ENCODE measurements around the gene PLCB2. TPM values are rescaled to one million over a fixed set of nuclear protein-coding genes. Genes with fewer than 3 reads are reported as not detected.
A peak's percentile ranks its signal among the peaks of the same experiment; 100 is the strongest.

PLCB2 gene
- total RNA-seq, 4 donors from 2014 or later = 0.34 to 3.0 (median 2.0) TPM

GRCh38 chr15:40282147-40282868, 25.4 kb downstream of the PLCB2 start:
- no peaks in the 10 kb centered on the region for H3K36me3 ChIP-seq
- H3K4me3 ChIP-seq = peak overlapping the region; percentile 54
- H3K27me3 ChIP-seq = peaks cover 54% of the 10 kb centered on the region
- no peak for TF ChIP-seq POLR2AphosphoS5 (IDR thresholded peaks at IDR 0.05)
- no peak for TF ChIP-seq POLR2A (IDR thresholded peaks at IDR 0.05)
- peak in 1 of 2 donors; percentile 19 for TF ChIP-seq CTCF (IDR thresholded peaks at IDR 0.05)
- no peak overlapping the region for H3K27ac ChIP-seq
- DNase-seq (ENCODE audit: low spot score in 2 of 2) = no peak
- H3K4me1 ChIP-seq = peaks cover 53% of the 10 kb centered on the region
- H3K9me3 ChIP-seq = no peaks in the 10 kb centered on the region
- 0% methylated on average over 37 of the region's 92 CpGs for WGBS

GRCh38 chr15:40281801-40282146, 26.0 kb downstream of the PLCB2 start:
- H3K27me3 ChIP-seq = peaks cover 54% of the 10 kb centered on the region
- no peaks in the 10 kb centered on the region for H3K9me3 ChIP-seq
- DNase-seq (ENCODE audit: low spot score in 2 of 2) = no peak
- H3K27ac ChIP-seq = no peak overlapping the region
- WGBS = no CpG with 5 or more reads among the region's 51 CpGs
- TF ChIP-seq CTCF (IDR thresholded peaks at IDR 0.05) (no peak), POLR2AphosphoS5 (IDR thresholded peaks at IDR 0.05) (no peak), EP300 (IDR thresholded peaks at IDR 0.05) (no peak), POLR2A (IDR thresholded peaks at IDR 0.05) (no peak)
- peaks cover 53% of the 10 kb centered on the region for H3K4me1 ChIP-seq
- peak overlapping the region; percentile 54 for H3K4me3 ChIP-seq
- no peaks in the 10 kb centered on the region for H3K36me3 ChIP-seq

GRCh38 chr15:40281057-40281800, 26.5 kb downstream of the PLCB2 start:
- Histone ChIP-seq H3K4me1 (peaks cover 51% of the 10 kb centered on the region), H3K27me3 (peaks cover 54% of the 10 kb centered on the region), H3K27ac (no peak overlapping the region), H3K4me3 (peak overlapping the region; percentile 54), H3K9me3 (no peaks in the 10 kb centered on the region), H3K36me3 (peaks cover 2% of the 10 kb centered on the region)
- 66% methylated on average over 16 of the region's 43 CpGs for WGBS
- DNase-seq (ENCODE audit: low spot score in 2 of 2) = no peak
- TF ChIP-seq POLR2A (IDR thresholded peaks at IDR 0.05) (no peak), CTCF (IDR thresholded peaks at IDR 0.05) (no peak), EP300 (IDR thresholded peaks at IDR 0.05) (no peak), POLR2AphosphoS5 (IDR thresholded peaks at IDR 0.05) (no peak)

GRCh38 chr15:40280260-40281056, 27.3 kb downstream of the PLCB2 start:
- peaks cover 6% of the 10 kb centered on the region for H3K36me3 ChIP-seq
- no peak for TF ChIP-seq CTCF (IDR thresholded peaks at IDR 0.05)
- no peak for TF ChIP-seq POLR2AphosphoS5 (IDR thresholded peaks at IDR 0.05)
- no peak for TF ChIP-seq EP300 (IDR thresholded peaks at IDR 0.05)
- no peak for TF ChIP-seq POLR2A (IDR thresholded peaks at IDR 0.05)
- H3K27ac ChIP-seq = no peak overlapping the region
- no peak for DNase-seq (ENCODE audit: low spot score in 2 of 2)
- no peaks in the 10 kb centered on the region for H3K9me3 ChIP-seq
- H3K4me3 ChIP-seq = no peak overlapping the region
- 71% methylated on average over 30 of the region's 30 CpGs for WGBS
- peaks cover 54% of the 10 kb centered on the region for H3K27me3 ChIP-seq
- H3K4me1 ChIP-seq = peaks cover 44% of the 10 kb centered on the region

All from suprapubic skin (tissue), 4 donors.